ENCODE results near the gene PRKAG1. TPM values are rescaled to one million over a fixed set of nuclear protein-coding genes. Genes with fewer than 3 reads are reported as not detected.

Gene PRKAG1
- polyA plus RNA-seq, 2 donors = 52.5 to 54.7 TPM

Other genes with a start within 250 kb of the PRKAG1 start
- 10 to 100 TPM in 1 of 2 donors, 1 to 10 TPM in 1; 7.2 to 18.5 TPM for gene ADCY6, start 229.7 kb downstream of the PRKAG1 start, polyA plus RNA-seq
- gene CACNB3, start 200.3 kb downstream of the PRKAG1 start, polyA plus RNA-seq = 10 to 100 TPM; 21.5 to 24.3 TPM
- gene DDX23, start 166.6 kb downstream of the PRKAG1 start, polyA plus RNA-seq = 10 to 100 TPM; 26.2 to 37.5 TPM
- 1 to 10 TPM; 2.6 to 3.9 TPM for gene RND1, start 152.9 kb downstream of the PRKAG1 start, polyA plus RNA-seq
- 10 to 100 TPM; 20.4 to 28.3 TPM for gene FKBP11, start 93.3 kb downstream of the PRKAG1 start, polyA plus RNA-seq
- gene ARF3, start 61.3 kb downstream of the PRKAG1 start, polyA plus RNA-seq = 10 to 100 TPM; 58.5 to 71.5 TPM
- gene WNT10B, start 47.0 kb downstream of the PRKAG1 start, polyA plus RNA-seq = 1 to 10 TPM; 1.6 to 2.1 TPM
- gene WNT1, start 40.5 kb downstream of the PRKAG1 start, polyA plus RNA-seq = under 1 TPM in 1 of 2 donors, not detected in 1; 0.05 TPM
- gene DDN, start 19.4 kb downstream of the PRKAG1 start, polyA plus RNA-seq = under 1 TPM; 0.12 to 0.29 TPM
- gene KMT2D, start 42.0 kb upstream of the PRKAG1 start, polyA plus RNA-seq = 10 to 100 TPM; 13.2 to 46.6 TPM
- gene RHEBL1, start 51.2 kb upstream of the PRKAG1 start, polyA plus RNA-seq = under 1 TPM; 0.24 to 0.39 TPM
- gene DHH, start 76.0 kb upstream of the PRKAG1 start, polyA plus RNA-seq = under 1 TPM; 0.06 to 0.21 TPM
- gene LMBR1L, start 92.1 kb upstream of the PRKAG1 start, polyA plus RNA-seq = 10 to 100 TPM; 28.3 to 36.2 TPM
- 100 to 1,000 TPM; 255 to 693 TPM for gene TUBA1B, start 112.6 kb upstream of the PRKAG1 start, polyA plus RNA-seq
- 10 to 100 TPM; 19.6 to 74.9 TPM for gene TUBA1A, start 170.3 kb upstream of the PRKAG1 start, polyA plus RNA-seq
- 1,000 to 10,000 TPM in 1 of 2 donors, 100 to 1,000 TPM in 1; 299 to 1,124 TPM for gene TUBA1C, start 246.3 kb upstream of the PRKAG1 start, polyA plus RNA-seq